Chondrocyte (in vitro differentiated cells): ENCODE measurements around the gene PACS2. TPM values are rescaled to one million over a fixed set of nuclear protein-coding genes. Genes with fewer than 3 reads are reported as not detected.
A peak's percentile ranks its signal among the peaks of the same experiment; 100 is the strongest.
"Not testable (repeated sequence)": the region's sequence is repeated elsewhere in the genome, so short reads cannot be mapped to it uniquely, and the experiment has no call there.

Source experiments
- DNase-seq: peaks from one replicate; pipeline ENCODE4 v3.0.0; 2021; ENCODE audit warnings: mixed read lengths, low spot score
- H3K27ac Mint-ChIP-seq: one replicate; pipeline ENCODE4 v1.8.0; 2021; ENCODE audit warnings: mild to moderate bottlenecking, moderate library complexity, mixed read lengths; ENCODE audit not compliant: unreplicated experiment
- H3K27me3 Mint-ChIP-seq: 2 replicates; pipeline ENCODE4 v1.8.0; 2021; ENCODE audit warnings: low read depth, mixed read lengths
- H3K36me3 Mint-ChIP-seq: 2 replicates; pipeline ENCODE4 v1.8.0; 2021; ENCODE audit warnings: low read depth, mixed read lengths
- H3K4me1 Mint-ChIP-seq: 2 replicates; pipeline ENCODE4 v1.8.0; 2021; ENCODE audit warnings: low read depth, mild to moderate bottlenecking, mixed read lengths
- H3K4me3 Mint-ChIP-seq: one replicate; pipeline ENCODE4 v1.8.0; 2021; ENCODE audit warnings: mild to moderate bottlenecking, moderate library complexity, mixed read lengths; ENCODE audit not compliant: unreplicated experiment
- H3K9me3 Mint-ChIP-seq: 2 replicates; pipeline ENCODE4 v1.8.0; 2021; ENCODE audit warnings: low read depth, mixed read lengths
- total RNA-seq: library from RNA; stranded (reverse); gene quantifications from 3 replicates; pipeline ENCODE4 v1.2.1, GENCODE V29; 2021
- TF ChIP-seq, protein P1 (sequence below): fragments of 200-600 bp; sonication (generic); IDR thresholded peaks from 2 replicates; pipeline ENCODE4 v1.5.0; 2021; ENCODE audit warnings: antibody characterized with exemption, mild to moderate bottlenecking, moderate library complexity

PACS2 gene
- total RNA-seq, 1 donor from 2014 or later, result 82.6 TPM

DNA sequence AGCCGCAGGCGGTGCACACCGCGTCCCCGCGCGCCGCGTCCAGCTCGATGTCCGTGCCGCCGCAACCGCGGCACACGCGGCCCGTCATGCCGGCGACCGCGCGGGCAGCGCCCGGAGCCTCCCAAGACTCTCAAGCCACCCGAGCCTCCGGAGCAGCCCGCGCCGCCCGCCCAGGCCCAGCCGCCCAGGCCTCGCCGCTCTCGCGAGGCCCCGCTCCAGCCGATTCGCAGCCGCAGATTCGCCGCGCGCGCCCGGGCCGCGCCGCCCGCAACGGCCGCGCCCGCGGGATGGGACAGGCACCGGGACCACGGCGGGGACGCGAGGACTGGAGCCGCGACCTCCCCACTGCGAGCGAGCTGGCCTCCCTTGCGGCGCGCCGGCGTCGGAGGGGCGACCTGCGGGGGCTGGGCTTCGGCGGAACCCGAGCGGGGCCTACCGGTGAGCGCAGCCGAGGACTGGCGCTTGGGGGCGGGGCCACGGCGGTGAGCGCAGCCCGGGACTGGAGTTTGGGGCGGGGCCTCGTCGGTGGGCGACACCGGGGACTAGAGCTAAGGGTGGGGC, 13.9 kb upstream of the PACS2 start, which contains the start of gene BRF1:
Gene BRF1, minus strand, starts transcription at position 460 of the 561 bp plus-strand sequence. Its CDS starts 372 bp downstream, at position 88.
- H3K36me3 Mint-ChIP-seq, result no peaks in the 10 kb centered on the region
- H3K9me3 Mint-ChIP-seq, result no peaks in the 10 kb centered on the region
- no peak for DNase-seq
- peak within 1 kb of the TSS; percentile 80 for H3K4me3 Mint-ChIP-seq
- H3K27me3 Mint-ChIP-seq, result no peaks in the 10 kb centered on the region
- peak within 1 kb of the TSS; percentile 87 for H3K27ac Mint-ChIP-seq
- H3K4me1 Mint-ChIP-seq, result peaks cover 17% of the 10 kb centered on the region
- TF ChIP-seq, protein P1, sequence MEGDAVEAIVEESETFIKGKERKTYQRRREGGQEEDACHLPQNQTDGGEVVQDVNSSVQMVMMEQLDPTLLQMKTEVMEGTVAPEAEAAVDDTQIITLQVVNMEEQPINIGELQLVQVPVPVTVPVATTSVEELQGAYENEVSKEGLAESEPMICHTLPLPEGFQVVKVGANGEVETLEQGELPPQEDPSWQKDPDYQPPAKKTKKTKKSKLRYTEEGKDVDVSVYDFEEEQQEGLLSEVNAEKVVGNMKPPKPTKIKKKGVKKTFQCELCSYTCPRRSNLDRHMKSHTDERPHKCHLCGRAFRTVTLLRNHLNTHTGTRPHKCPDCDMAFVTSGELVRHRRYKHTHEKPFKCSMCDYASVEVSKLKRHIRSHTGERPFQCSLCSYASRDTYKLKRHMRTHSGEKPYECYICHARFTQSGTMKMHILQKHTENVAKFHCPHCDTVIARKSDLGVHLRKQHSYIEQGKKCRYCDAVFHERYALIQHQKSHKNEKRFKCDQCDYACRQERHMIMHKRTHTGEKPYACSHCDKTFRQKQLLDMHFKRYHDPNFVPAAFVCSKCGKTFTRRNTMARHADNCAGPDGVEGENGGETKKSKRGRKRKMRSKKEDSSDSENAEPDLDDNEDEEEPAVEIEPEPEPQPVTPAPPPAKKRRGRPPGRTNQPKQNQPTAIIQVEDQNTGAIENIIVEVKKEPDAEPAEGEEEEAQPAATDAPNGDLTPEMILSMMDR, result peak; percentile 3

DNA sequence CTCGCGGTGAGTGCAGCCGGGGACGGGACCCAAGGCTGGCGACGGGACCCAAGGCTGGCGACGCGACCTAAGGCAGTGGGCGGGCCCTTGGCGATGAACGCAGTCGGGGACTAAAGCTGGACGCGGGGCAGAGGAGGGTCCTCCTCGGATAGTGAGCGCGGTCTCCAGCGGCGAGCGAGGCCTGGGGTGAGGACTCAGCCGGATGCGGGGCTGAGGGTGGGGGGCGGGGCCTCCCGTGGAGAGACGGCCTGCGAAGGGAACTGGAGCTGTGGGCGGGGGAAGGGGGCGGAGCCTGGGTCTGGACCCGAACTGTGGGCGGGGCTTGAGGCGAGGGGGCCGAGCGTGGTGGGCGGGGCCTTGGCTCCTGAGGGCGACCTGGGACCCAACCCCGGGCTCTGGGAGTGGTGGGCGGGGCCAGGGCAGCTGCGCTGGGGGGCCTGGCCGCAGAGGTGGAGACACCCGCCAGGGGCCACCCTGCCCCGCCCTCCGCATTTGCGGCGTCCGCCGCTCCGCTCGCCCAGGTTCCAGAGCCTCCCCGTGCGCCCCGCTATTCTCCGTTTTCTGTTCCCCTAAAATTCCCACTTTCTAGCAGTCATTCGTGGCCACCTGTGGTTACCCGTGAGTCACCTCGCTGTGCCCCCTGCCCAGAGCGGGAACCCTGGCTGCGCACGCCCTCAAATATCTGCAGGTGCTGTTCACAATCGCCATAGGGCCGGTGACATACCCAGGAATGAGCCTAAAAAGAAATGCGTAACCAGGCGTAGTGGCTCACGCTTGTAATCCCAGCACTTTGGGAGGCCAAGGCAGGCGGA, 13.2 kb upstream of the PACS2 start:
- H3K27me3 Mint-ChIP-seq, result no peaks in the 10 kb centered on the region
- H3K4me1 Mint-ChIP-seq, result peaks cover 17% of the 10 kb centered on the region
- H3K4me3 Mint-ChIP-seq, result peak overlapping the region; percentile 80
- TF ChIP-seq, protein P1, result no peak
- H3K36me3 Mint-ChIP-seq, result no peaks in the 10 kb centered on the region
- no peaks in the 10 kb centered on the region for H3K9me3 Mint-ChIP-seq
- peak overlapping the region; percentile 87 for H3K27ac Mint-ChIP-seq
- peak; percentile 97 for DNase-seq

DNA sequence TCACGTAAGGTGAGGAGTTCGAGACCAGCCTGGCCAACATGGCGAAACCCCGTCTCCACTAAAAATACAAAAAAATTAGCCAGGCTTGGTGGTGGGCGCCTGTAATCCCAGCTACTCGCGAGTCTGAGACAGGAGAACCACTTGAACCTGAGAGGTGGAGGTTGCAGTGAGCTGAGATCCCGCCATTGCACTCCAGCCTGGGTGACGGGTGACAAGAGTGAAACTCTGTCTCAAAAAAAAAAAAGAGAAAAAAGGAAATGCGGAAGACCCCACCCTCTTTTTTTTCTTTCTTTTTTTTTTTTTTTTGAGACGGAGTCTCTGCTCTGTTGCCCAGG, 12.7 kb upstream of the PACS2 start:
- H3K27ac Mint-ChIP-seq, H3K36me3 Mint-ChIP-seq, H3K27me3 Mint-ChIP-seq, H3K9me3 Mint-ChIP-seq, DNase-seq: not testable (repeated sequence)
- H3K4me3 Mint-ChIP-seq, result peak overlapping the region; percentile 80
- peaks cover 17% of the 10 kb centered on the region for H3K4me1 Mint-ChIP-seq

DNA sequence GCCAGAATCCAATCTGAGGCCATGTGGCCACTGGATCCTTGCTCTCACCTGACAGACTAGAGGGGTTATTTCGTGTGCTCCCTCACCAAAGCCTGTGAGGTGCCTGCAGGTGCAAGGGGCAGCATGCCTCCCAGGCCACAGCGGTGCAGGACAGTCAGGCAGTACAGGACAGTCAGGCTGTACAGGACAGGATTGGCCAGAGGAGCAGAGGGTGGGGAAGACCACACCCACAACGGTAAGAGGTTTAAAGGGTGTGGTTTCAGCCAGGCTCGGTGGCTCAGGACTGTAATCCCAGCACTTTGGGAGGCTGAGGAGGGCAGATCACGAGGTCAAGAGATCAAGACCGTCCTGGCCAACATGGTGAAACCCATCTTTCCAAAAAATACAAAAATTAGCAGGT, 10.6 kb upstream of the PACS2 start:
- Mint-ChIP-seq H3K4me1 (peaks cover 12% of the 10 kb centered on the region), H3K27me3 (no peaks in the 10 kb centered on the region), H3K36me3 (no peaks in the 10 kb centered on the region), H3K4me3 (no peak overlapping the region), H3K27ac (no peak overlapping the region), H3K9me3 (no peaks in the 10 kb centered on the region)
- DNase-seq, result no peak
- TF ChIP-seq, protein P1, result no peak

DNA sequence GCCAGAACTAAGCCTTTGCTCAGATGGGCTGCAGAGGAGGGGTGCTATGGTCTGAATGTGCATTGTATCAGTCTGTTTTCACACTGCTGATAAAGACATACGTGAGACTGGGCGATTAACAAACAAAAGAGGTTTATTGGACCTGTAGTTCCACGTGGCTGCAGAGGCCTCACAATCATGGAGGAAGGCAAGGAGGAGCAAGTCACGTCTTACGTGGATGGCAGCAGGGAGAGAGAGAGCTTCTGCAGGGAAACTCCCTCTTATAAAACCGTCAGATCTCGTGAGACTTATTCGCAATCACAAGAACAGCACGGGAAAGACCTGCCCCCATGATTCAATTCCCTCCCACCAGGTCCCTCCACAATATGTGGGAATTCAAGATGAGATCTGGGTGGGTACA, 10.0 kb upstream of the PACS2 start:
- H3K36me3 Mint-ChIP-seq, result no peaks in the 10 kb centered on the region
- no peak overlapping the region for H3K27ac Mint-ChIP-seq

More for the DNA sequence above, 10.0 kb upstream of the PACS2 start:
- Mint-ChIP-seq H3K4me3 (no peak overlapping the region), H3K4me1 (peaks cover 6% of the 10 kb centered on the region), H3K9me3 (no peaks in the 10 kb centered on the region), H3K27me3 (no peaks in the 10 kb centered on the region)
- TF ChIP-seq, protein P1, result no peak
- DNase-seq, result no peak
